ENCODE results near the gene MEF2C.

The MEF2C gene

GRCh38 chr5:88831816-88832215, 51.2 kb downstream of the MEF2C start:
- H3K27me3 Mint-ChIP-seq, result peaks cover 8% of the 10 kb centered on the region
- no peak overlapping the region for H3K27ac Mint-ChIP-seq
- H3K9me3 Mint-ChIP-seq, result no peaks in the 10 kb centered on the region
- no peak overlapping the region for H3K4me3 Mint-ChIP-seq
- no peaks in the 10 kb centered on the region for H3K36me3 Mint-ChIP-seq
- peaks cover 34% of the 10 kb centered on the region for H3K4me1 Mint-ChIP-seq

- no peaks in the 10 kb centered on the region for H3K36me3 Mint-ChIP-seq
- H3K9me3 Mint-ChIP-seq, result no peaks in the 10 kb centered on the region
- peaks cover 9% of the 10 kb centered on the region for H3K27me3 Mint-ChIP-seq
- H3K4me3 Mint-ChIP-seq, result no peak overlapping the region
- H3K4me1 Mint-ChIP-seq, result peaks cover 46% of the 10 kb centered on the region
- no peak overlapping the region for H3K27ac Mint-ChIP-seq
Measured at GRCh38 chr5:88830567-88830966, 52.4 kb downstream of the MEF2C start.

GRCh38 chr5:88829775-88830174, 53.2 kb downstream of the MEF2C start:
- H3K9me3 Mint-ChIP-seq, result no peaks in the 10 kb centered on the region
- H3K36me3 Mint-ChIP-seq, result no peaks in the 10 kb centered on the region
- peaks cover 46% of the 10 kb centered on the region for H3K4me1 Mint-ChIP-seq
- H3K27ac Mint-ChIP-seq, result no peak overlapping the region
- no peak overlapping the region for H3K4me3 Mint-ChIP-seq
- peaks cover 9% of the 10 kb centered on the region for H3K27me3 Mint-ChIP-seq

GRCh38 chr5:88829054-88829453, 53.9 kb downstream of the MEF2C start:
- Mint-ChIP-seq H3K27ac (no peak overlapping the region), H3K4me1 (peaks cover 46% of the 10 kb centered on the region), H3K27me3 (peaks cover 8% of the 10 kb centered on the region), H3K36me3 (no peaks in the 10 kb centered on the region), H3K4me3 (no peak overlapping the region), H3K9me3 (no peaks in the 10 kb centered on the region)

- peaks cover 11% of the 10 kb centered on the region for H3K27me3 Mint-ChIP-seq
- peaks cover 43% of the 10 kb centered on the region for H3K4me1 Mint-ChIP-seq
- H3K9me3 Mint-ChIP-seq, result no peaks in the 10 kb centered on the region
- no peaks in the 10 kb centered on the region for H3K36me3 Mint-ChIP-seq
- no peak overlapping the region for H3K27ac Mint-ChIP-seq
- H3K4me3 Mint-ChIP-seq, result no peak overlapping the region
Measured at GRCh38 chr5:88827997-88828396, 55.0 kb downstream of the MEF2C start.

- H3K4me3 Mint-ChIP-seq, result peak overlapping the region; percentile 9
- no peak overlapping the region for H3K27ac Mint-ChIP-seq
Measured at GRCh38 chr5:88826646-88827585, 56.1 kb downstream of the MEF2C start.

GRCh38 chr5:88825584-88826315, 57.2 kb downstream of the MEF2C start:
- Mint-ChIP-seq H3K4me1 (peaks cover 43% of the 10 kb centered on the region), H3K36me3 (no peaks in the 10 kb centered on the region), H3K27ac (no peak overlapping the region), H3K27me3 (peaks cover 14% of the 10 kb centered on the region), H3K9me3 (no peaks in the 10 kb centered on the region), H3K4me3 (no peak overlapping the region)

More at GRCh38 chr5:88826646-88827585, 56.1 kb downstream of the MEF2C start:
- Mint-ChIP-seq H3K9me3 (no peaks in the 10 kb centered on the region), H3K36me3 (no peaks in the 10 kb centered on the region), H3K27me3 (peaks cover 14% of the 10 kb centered on the region), H3K4me1 (peaks cover 43% of the 10 kb centered on the region)

- Mint-ChIP-seq H3K36me3 (no peaks in the 10 kb centered on the region), H3K4me1 (peaks cover 43% of the 10 kb centered on the region), H3K4me3 (no peak overlapping the region), H3K27me3 (peaks cover 11% of the 10 kb centered on the region), H3K9me3 (no peaks in the 10 kb centered on the region), H3K27ac (no peak overlapping the region)
Measured at GRCh38 chr5:88824892-88825583, 57.9 kb downstream of the MEF2C start.

- H3K36me3 Mint-ChIP-seq, result no peaks in the 10 kb centered on the region
- peaks cover 11% of the 10 kb centered on the region for H3K27me3 Mint-ChIP-seq
- H3K4me1 Mint-ChIP-seq, result peaks cover 35% of the 10 kb centered on the region
- no peaks in the 10 kb centered on the region for H3K9me3 Mint-ChIP-seq
- H3K27ac Mint-ChIP-seq, result no peak overlapping the region
- H3K4me3 Mint-ChIP-seq, result no peak overlapping the region
Measured at GRCh38 chr5:88824141-88824540, 58.8 kb downstream of the MEF2C start.

- H3K4me1 Mint-ChIP-seq, result peaks cover 26% of the 10 kb centered on the region
Measured at GRCh38 chr5:88823201-88823600, 59.8 kb downstream of the MEF2C start.

GRCh38 chr5:88821161-88821560, 61.8 kb downstream of the MEF2C start:
- H3K27ac Mint-ChIP-seq, result no peak overlapping the region
- no peaks in the 10 kb centered on the region for H3K9me3 Mint-ChIP-seq
- no peaks in the 10 kb centered on the region for H3K36me3 Mint-ChIP-seq
- H3K4me1 Mint-ChIP-seq, result peaks cover 5% of the 10 kb centered on the region
- H3K4me3 Mint-ChIP-seq, result no peak overlapping the region
- H3K27me3 Mint-ChIP-seq, result peaks cover 11% of the 10 kb centered on the region

More at GRCh38 chr5:88823201-88823600, 59.8 kb downstream of the MEF2C start:
- Mint-ChIP-seq H3K9me3 (no peaks in the 10 kb centered on the region), H3K27me3 (peaks cover 11% of the 10 kb centered on the region), H3K27ac (no peak overlapping the region), H3K4me3 (no peak overlapping the region), H3K36me3 (no peaks in the 10 kb centered on the region)

GRCh38 chr5:88820581-88820980, 62.4 kb downstream of the MEF2C start:
- Mint-ChIP-seq H3K36me3 (no peaks in the 10 kb centered on the region), H3K27me3 (peaks cover 9% of the 10 kb centered on the region), H3K4me3 (no peak overlapping the region), H3K27ac (no peak overlapping the region), H3K9me3 (no peaks in the 10 kb centered on the region), H3K4me1 (peaks cover under 1% of the 10 kb centered on the region)

GRCh38 chr5:88819301-88819999, 63.5 kb downstream of the MEF2C start:
- Mint-ChIP-seq H3K27ac (no peak overlapping the region), H3K27me3 (peaks cover 8% of the 10 kb centered on the region), H3K9me3 (no peaks in the 10 kb centered on the region), H3K4me3 (no peak overlapping the region), H3K4me1 (no peaks in the 10 kb centered on the region), H3K36me3 (no peaks in the 10 kb centered on the region)

- Mint-ChIP-seq H3K36me3 (no peaks in the 10 kb centered on the region), H3K4me3 (no peak overlapping the region), H3K27ac (no peak overlapping the region), H3K4me1 (no peaks in the 10 kb centered on the region), H3K9me3 (no peaks in the 10 kb centered on the region), H3K27me3 (peaks cover 5% of the 10 kb centered on the region)
Measured at GRCh38 chr5:88818296-88818695, 64.7 kb downstream of the MEF2C start.

GRCh38 chr5:88816195-88816594, 66.8 kb downstream of the MEF2C start:
- H3K27ac Mint-ChIP-seq, result no peak overlapping the region
- peaks cover 4% of the 10 kb centered on the region for H3K27me3 Mint-ChIP-seq
- no peaks in the 10 kb centered on the region for H3K9me3 Mint-ChIP-seq
- no peaks in the 10 kb centered on the region for H3K4me1 Mint-ChIP-seq
- no peak overlapping the region for H3K4me3 Mint-ChIP-seq
- H3K36me3 Mint-ChIP-seq, result no peaks in the 10 kb centered on the region
